ENCODE measurements around the gene FN3KRP. TPM values are rescaled to one million over a fixed set of nuclear protein-coding genes. Genes with fewer than 3 reads are reported as not detected.
A peak's percentile ranks its signal among the peaks of the same experiment; 100 is the strongest.

The FN3KRP gene
- total and polyA plus RNA-seq, 2 of the 13 experiments (the other 11 are each of a cell fraction or from before 2014, with no cell fraction given), result 22.4 to 28.2 TPM

DNA sequence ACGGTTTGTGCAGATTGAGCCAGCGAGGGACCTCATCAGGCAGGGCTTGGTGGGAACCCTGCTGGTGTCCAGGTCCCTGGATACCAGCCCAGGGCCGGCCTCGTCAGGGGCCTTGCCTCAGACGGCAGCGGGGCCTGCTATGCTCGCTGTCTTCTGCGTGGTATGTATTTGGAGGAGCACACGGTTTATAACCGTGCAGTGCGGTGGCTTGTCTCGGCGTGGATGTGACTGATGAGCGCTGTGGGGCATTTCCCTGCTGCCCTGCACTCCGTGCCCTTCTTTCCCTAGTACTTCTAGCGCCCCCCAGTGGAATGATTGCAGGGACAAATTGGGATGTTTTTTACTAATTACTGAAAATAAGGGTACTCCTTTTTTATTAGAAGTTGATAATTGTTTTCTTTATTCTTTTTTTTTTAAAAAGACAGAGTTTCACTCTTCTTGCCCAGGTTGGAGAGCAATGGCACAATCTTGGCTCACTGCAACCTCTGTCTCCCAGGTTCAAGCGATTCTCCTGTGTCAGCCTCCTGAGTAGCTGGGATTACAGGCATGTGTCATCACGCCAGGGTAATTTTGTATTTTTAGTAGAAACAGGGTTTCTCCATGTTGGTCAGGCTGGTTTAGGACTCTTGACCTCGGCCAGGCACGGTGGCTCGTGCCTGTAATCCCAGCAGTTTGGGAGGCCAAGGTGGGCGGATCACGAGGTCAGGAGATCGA, 50.7 kb downstream of the FN3KRP start (continued):
- TF ChIP-seq PLSCR1 (CRISPR knock-in tag; IDR thresholded peaks at IDR 0.05; ENCODE audit: borderline replicate concordance) (no peak), CREB1 (IDR thresholded peaks at IDR 0.05) (no peak), CREB1 (CRISPR knock-in tag; IDR thresholded peaks at IDR 0.05) (no peak), SIX1 (CRISPR knock-in tag; IDR thresholded peaks at IDR 0.05; ENCODE audit: borderline replicate concordance) (no peak), ZNF543 (CRISPR knock-in tag; IDR thresholded peaks at IDR 0.05) (no peak), ZNF781 (CRISPR knock-in tag; IDR thresholded peaks at IDR 0.05; ENCODE audit: borderline replicate concordance, not compliant biosample characterization) (peak; percentile 46), EEA1 (CRISPR knock-in tag; IDR thresholded peaks at IDR 0.05; ENCODE audit: borderline replicate concordance) (no peak), HDAC2 (CRISPR knock-in tag; IDR thresholded peaks at IDR 0.05) (no peak), ATF1 (CRISPR knock-in tag; IDR thresholded peaks at IDR 0.05) (no peak), ZNF329 (CRISPR knock-in tag; IDR thresholded peaks at IDR 0.05; ENCODE audit: low read depth) (no peak), DNMT1 (CRISPR knock-in tag; IDR thresholded peaks at IDR 0.05) (no peak), ZKSCAN8 (CRISPR knock-in tag; IDR thresholded peaks at IDR 0.05; ENCODE audit: borderline replicate concordance) (0 out of 2 replicates have a peak, but pooled peaks have one; percentile 22), ISL2 (CRISPR knock-in tag; IDR thresholded peaks at IDR 0.05) (0 out of 2 replicates have a peak, but pooled peaks have one; percentile 31), PHB2 (IDR thresholded peaks at IDR 0.05; ENCODE audit: partially characterized antibody) (no peak), HNRNPL (IDR thresholded peaks at IDR 0.05; ENCODE audit: low read depth, low read length) (0 out of 2 replicates have a peak, but pooled peaks have one; percentile 30), ZNF563 (CRISPR knock-in tag; IDR thresholded peaks at IDR 0.05) (no peak), CAMTA2 (CRISPR knock-in tag; IDR thresholded peaks at IDR 0.05; ENCODE audit: borderline replicate concordance) (no peak), TGIF2 (CRISPR knock-in tag; IDR thresholded peaks at IDR 0.05) (no peak), LCORL (IDR thresholded peaks at IDR 0.05) (no peak), LCORL (CRISPR knock-in tag; IDR thresholded peaks at IDR 0.05) (no peak)
- TF ChIP-seq, protein P1, sequence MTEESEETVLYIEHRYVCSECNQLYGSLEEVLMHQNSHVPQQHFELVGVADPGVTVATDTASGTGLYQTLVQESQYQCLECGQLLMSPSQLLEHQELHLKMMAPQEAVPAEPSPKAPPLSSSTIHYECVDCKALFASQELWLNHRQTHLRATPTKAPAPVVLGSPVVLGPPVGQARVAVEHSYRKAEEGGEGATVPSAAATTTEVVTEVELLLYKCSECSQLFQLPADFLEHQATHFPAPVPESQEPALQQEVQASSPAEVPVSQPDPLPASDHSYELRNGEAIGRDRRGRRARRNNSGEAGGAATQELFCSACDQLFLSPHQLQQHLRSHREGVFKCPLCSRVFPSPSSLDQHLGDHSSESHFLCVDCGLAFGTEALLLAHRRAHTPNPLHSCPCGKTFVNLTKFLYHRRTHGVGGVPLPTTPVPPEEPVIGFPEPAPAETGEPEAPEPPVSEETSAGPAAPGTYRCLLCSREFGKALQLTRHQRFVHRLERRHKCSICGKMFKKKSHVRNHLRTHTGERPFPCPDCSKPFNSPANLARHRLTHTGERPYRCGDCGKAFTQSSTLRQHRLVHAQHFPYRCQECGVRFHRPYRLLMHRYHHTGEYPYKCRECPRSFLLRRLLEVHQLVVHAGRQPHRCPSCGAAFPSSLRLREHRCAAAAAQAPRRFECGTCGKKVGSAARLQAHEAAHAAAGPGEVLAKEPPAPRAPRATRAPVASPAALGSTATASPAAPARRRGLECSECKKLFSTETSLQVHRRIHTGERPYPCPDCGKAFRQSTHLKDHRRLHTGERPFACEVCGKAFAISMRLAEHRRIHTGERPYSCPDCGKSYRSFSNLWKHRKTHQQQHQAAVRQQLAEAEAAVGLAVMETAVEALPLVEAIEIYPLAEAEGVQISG (CRISPR knock-in tag; IDR thresholded peaks at IDR 0.05), result peak; percentile 42; the same call in 1 of the 2 replicates
- TF ChIP-seq, protein P2, sequence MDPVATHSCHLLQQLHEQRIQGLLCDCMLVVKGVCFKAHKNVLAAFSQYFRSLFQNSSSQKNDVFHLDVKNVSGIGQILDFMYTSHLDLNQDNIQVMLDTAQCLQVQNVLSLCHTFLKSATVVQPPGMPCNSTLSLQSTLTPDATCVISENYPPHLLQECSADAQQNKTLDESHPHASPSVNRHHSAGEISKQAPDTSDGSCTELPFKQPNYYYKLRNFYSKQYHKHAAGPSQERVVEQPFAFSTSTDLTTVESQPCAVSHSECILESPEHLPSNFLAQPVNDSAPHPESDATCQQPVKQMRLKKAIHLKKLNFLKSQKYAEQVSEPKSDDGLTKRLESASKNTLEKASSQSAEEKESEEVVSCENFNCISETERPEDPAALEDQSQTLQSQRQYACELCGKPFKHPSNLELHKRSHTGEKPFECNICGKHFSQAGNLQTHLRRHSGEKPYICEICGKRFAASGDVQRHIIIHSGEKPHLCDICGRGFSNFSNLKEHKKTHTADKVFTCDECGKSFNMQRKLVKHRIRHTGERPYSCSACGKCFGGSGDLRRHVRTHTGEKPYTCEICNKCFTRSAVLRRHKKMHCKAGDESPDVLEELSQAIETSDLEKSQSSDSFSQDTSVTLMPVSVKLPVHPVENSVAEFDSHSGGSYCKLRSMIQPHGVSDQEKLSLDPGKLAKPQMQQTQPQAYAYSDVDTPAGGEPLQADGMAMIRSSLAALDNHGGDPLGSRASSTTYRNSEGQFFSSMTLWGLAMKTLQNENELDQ (CRISPR knock-in tag; IDR thresholded peaks at IDR 0.05; ENCODE audit: borderline replicate concordance), result no peak
